ENCODE data around the gene PNPLA7. TPM values are rescaled to one million over a fixed set of nuclear protein-coding genes. Genes with fewer than 3 reads are reported as not detected.

PNPLA7 gene
- polyA plus RNA-seq, 1 donor from 2014 or later: 2.7 TPM

GRCh38 chr9:137449931-137450538 lies 100.2 kb downstream of the PNPLA7 start:
- no peak overlapping the region for H3K4me3 Mint-ChIP-seq
- H3K36me3 Mint-ChIP-seq: no peaks in the 10 kb centered on the region
- peaks cover 3% of the 10 kb centered on the region for H3K27me3 Mint-ChIP-seq
- no peak overlapping the region for H3K27ac Mint-ChIP-seq
- peaks cover 8 to 16% (median 12%) of the 10 kb centered on the region in 3 donors for H3K4me1 Mint-ChIP-seq
- no peaks in the 10 kb centered on the region for H3K9me3 Mint-ChIP-seq

GRCh38 chr9:137449081-137449844 lies 100.9 kb downstream of the PNPLA7 start:
- peak overlapping the region in 2 of 4 donors; percentile 50 to 60 for H3K4me3 Mint-ChIP-seq
- no peaks in the 10 kb centered on the region for H3K9me3 Mint-ChIP-seq
- H3K27me3 Mint-ChIP-seq: peaks cover 10% of the 10 kb centered on the region
- peaks cover 8 to 16% (median 10%) of the 10 kb centered on the region in 3 donors for H3K4me1 Mint-ChIP-seq
- peak overlapping the region in 2 of 3 donors; percentile 23 to 53 for H3K27ac Mint-ChIP-seq
- no peaks in the 10 kb centered on the region for H3K36me3 Mint-ChIP-seq

- H3K4me1 Mint-ChIP-seq: peaks cover 6 to 17% (median 10%) of the 10 kb centered on the region in 3 donors
- H3K9me3 Mint-ChIP-seq: peaks cover 0 to under 1% (median 0%) of the 10 kb centered on the region in 3 donors
- H3K27ac Mint-ChIP-seq: peak overlapping the region in 1 of 3 donors; percentile 53
- peak overlapping the region in 2 of 4 donors; percentile 39 to 50 for H3K4me3 Mint-ChIP-seq
- H3K36me3 Mint-ChIP-seq: no peaks in the 10 kb centered on the region
- H3K27me3 Mint-ChIP-seq: peaks cover 13% of the 10 kb centered on the region
Measured at GRCh38 chr9:137448602-137448962, 101.6 kb downstream of the PNPLA7 start.

- H3K27ac Mint-ChIP-seq: no peak overlapping the region
- peaks cover 5 to 19% (median 10%) of the 10 kb centered on the region in 3 donors for H3K4me1 Mint-ChIP-seq
- H3K4me3 Mint-ChIP-seq: no peak overlapping the region
- peaks cover 0 to 2% (median 0%) of the 10 kb centered on the region in 3 donors for H3K9me3 Mint-ChIP-seq
- no peaks in the 10 kb centered on the region for H3K36me3 Mint-ChIP-seq
- peaks cover 15% of the 10 kb centered on the region for H3K27me3 Mint-ChIP-seq
Measured at GRCh38 chr9:137447722-137448601, 102.2 kb downstream of the PNPLA7 start.

- Mint-ChIP-seq H3K27me3 (peaks cover 21% of the 10 kb centered on the region), H3K4me1 (peaks cover 7 to 17% (median 11%) of the 10 kb centered on the region in 3 donors), H3K9me3 (peaks cover 0 to 2% (median under 1%) of the 10 kb centered on the region in 3 donors), H3K4me3 (peak overlapping the region in 1 of 4 donors; percentile 22), H3K36me3 (no peaks in the 10 kb centered on the region), H3K27ac (peak overlapping the region in 1 of 3 donors; percentile 53)
Measured at GRCh38 chr9:137446851-137447471, 103.2 kb downstream of the PNPLA7 start.

- no peak overlapping the region for H3K4me3 Mint-ChIP-seq
- peaks cover 9 to 19% (median 13%) of the 10 kb centered on the region in 3 donors for H3K4me1 Mint-ChIP-seq
Measured at GRCh38 chr9:137445930-137446431, 104.2 kb downstream of the PNPLA7 start.

GRCh38 chr9:137445275-137445807 lies 104.9 kb downstream of the PNPLA7 start:
- H3K4me1 Mint-ChIP-seq: peaks cover 9 to 17% (median 13%) of the 10 kb centered on the region in 3 donors
- H3K27ac Mint-ChIP-seq: peak overlapping the region in 1 of 3 donors; percentile 92
- peaks cover 0 to 2% (median 1%) of the 10 kb centered on the region in 3 donors for H3K9me3 Mint-ChIP-seq
- H3K36me3 Mint-ChIP-seq: no peaks in the 10 kb centered on the region
- H3K4me3 Mint-ChIP-seq: peak overlapping the region in 2 of 4 donors; percentile 54 to 70
- H3K27me3 Mint-ChIP-seq: peaks cover 23% of the 10 kb centered on the region

More at GRCh38 chr9:137445930-137446431, 104.2 kb downstream of the PNPLA7 start:
- Mint-ChIP-seq H3K36me3 (no peaks in the 10 kb centered on the region), H3K27me3 (peaks cover 23% of the 10 kb centered on the region), H3K27ac (no peak overlapping the region), H3K9me3 (peaks cover 0 to 2% (median 1%) of the 10 kb centered on the region in 3 donors)

- peaks cover 0 to 2% (median 1%) of the 10 kb centered on the region in 3 donors for H3K9me3 Mint-ChIP-seq
- no peak overlapping the region for H3K4me3 Mint-ChIP-seq
- peak overlapping the region in 1 of 3 donors; percentile 25 for H3K27ac Mint-ChIP-seq
- no peaks in the 10 kb centered on the region for H3K36me3 Mint-ChIP-seq
- H3K27me3 Mint-ChIP-seq: peaks cover 24% of the 10 kb centered on the region
- H3K4me1 Mint-ChIP-seq: peaks cover 9 to 15% (median 13%) of the 10 kb centered on the region in 3 donors
Measured at GRCh38 chr9:137444106-137444790, 106.0 kb downstream of the PNPLA7 start.

- no peak overlapping the region for H3K27ac Mint-ChIP-seq
- peaks cover 0 to 2% (median 1%) of the 10 kb centered on the region in 3 donors for H3K9me3 Mint-ChIP-seq
- no peaks in the 10 kb centered on the region for H3K36me3 Mint-ChIP-seq
- peaks cover 26% of the 10 kb centered on the region for H3K27me3 Mint-ChIP-seq
- peaks cover 8 to 9% (median 9%) of the 10 kb centered on the region in 3 donors for H3K4me1 Mint-ChIP-seq
- H3K4me3 Mint-ChIP-seq: peak overlapping the region in 3 of 4 donors; percentile 35 to 85 (median 44)
Measured at GRCh38 chr9:137441935-137442321, 108.3 kb downstream of the PNPLA7 start.

- Mint-ChIP-seq H3K27ac (no peak within 1 kb of the TSS), H3K4me1 (peaks cover 6 to 9% (median 9%) of the 10 kb centered on the region in 3 donors)
Measured at GRCh38 chr9:137441289-137441934, 108.8 kb downstream of the PNPLA7 start, which contains the start of gene ENTPD8. TSS of gene ENTPD8 (minus strand) at chr9:137441357. CDS start at chr9:137438285, 3,072 bp downstream.

GRCh38 chr9:137439158-137439714 lies 111.0 kb downstream of the PNPLA7 start:
- H3K4me1 Mint-ChIP-seq: peaks cover 3 to 5% (median 4%) of the 10 kb centered on the region in 3 donors
- no peaks in the 10 kb centered on the region for H3K36me3 Mint-ChIP-seq
- H3K4me3 Mint-ChIP-seq: no peak overlapping the region
- peaks cover 16% of the 10 kb centered on the region for H3K27me3 Mint-ChIP-seq
- H3K27ac Mint-ChIP-seq: no peak overlapping the region
- H3K9me3 Mint-ChIP-seq: peaks cover 0 to 2% (median 1%) of the 10 kb centered on the region in 3 donors

More at GRCh38 chr9:137441289-137441934, 108.8 kb downstream of the PNPLA7 start, which contains the start of gene ENTPD8:
- H3K9me3 Mint-ChIP-seq: peaks cover 0 to 2% (median 1%) of the 10 kb centered on the region in 3 donors
- H3K4me3 Mint-ChIP-seq: peak within 1 kb of the TSS in 3 of 4 donors; percentile 35 to 85 (median 44)
- H3K36me3 Mint-ChIP-seq: no peaks in the 10 kb centered on the region
- peaks cover 26% of the 10 kb centered on the region for H3K27me3 Mint-ChIP-seq

GRCh38 chr9:137438591-137439157 lies 111.5 kb downstream of the PNPLA7 start:
- H3K27ac Mint-ChIP-seq: no peak overlapping the region
- H3K36me3 Mint-ChIP-seq: no peaks in the 10 kb centered on the region
- H3K9me3 Mint-ChIP-seq: peaks cover 0 to 2% (median 1%) of the 10 kb centered on the region in 3 donors
- peaks cover 3 to 5% (median 4%) of the 10 kb centered on the region in 3 donors for H3K4me1 Mint-ChIP-seq
- no peak overlapping the region for H3K4me3 Mint-ChIP-seq
- H3K27me3 Mint-ChIP-seq: peaks cover 15% of the 10 kb centered on the region

Measured in IgD-negative memory B cell (primary cell).